Endothelial cell of umbilical vein (primary cell): Measurements from ENCODE around the gene NOX5. TPM values are rescaled to one million over a fixed set of nuclear protein-coding genes. Genes with fewer than 3 reads are reported as not detected.

ENCODE experiments used
- BruUV-seq: library from RNA; stranded (reverse); fragments of 400-500 nt; replicated peaks from 2 replicates; lab custom pipeline; 2021; lab: Mats Ljungman, UMichigan
- CTCF ChIA-PET: fragments of 300-600, 350-600 bp; sonication (Branson Sonifier 250); formaldehyde crosslinking; loops from one replicate; lab custom pipeline; 2021; ENCODE audit warnings: antibody characterized with exemption, inconsistent platforms; lab: Charles Lee
- POLR2A ChIA-PET: fragments of 300-600, 350-600 bp; sonication (Branson Sonifier 250); formaldehyde crosslinking; loops from one replicate; lab custom pipeline; 2021; ENCODE audit warnings: antibody characterized with exemption, inconsistent platforms; lab: Charles Lee
- DNase-seq: peaks from one replicate; pipeline ENCODE4 v3.0.0-alpha.2; 2011; ENCODE audit warnings: low read depth, low spot score
- FAIRE-seq: peaks from 2 replicates; lab custom pipeline; 2011; peaks lifted over from hg19 to GRCh38; lab: Jason Lieb, UNC
- H2AFZ ChIP-seq: 2 replicates; pipeline ENCODE4 v1.6.0; 2012; ENCODE audit warnings: low read depth, low read length, control low read depth, inconsistent platforms
- H3K27ac ChIP-seq: 2 replicates; pipeline ENCODE4 v1.5.1; 2011; ENCODE audit warnings: low read depth, mild to moderate bottlenecking, control low read depth, low read length, moderate library complexity; ENCODE audit not compliant: insufficient read depth
- H3K27me3 ChIP-seq, 2 experiments: 2 replicates each; pipeline versions ENCODE4 v1.6.0 to v1.6.1; 2011; ENCODE audit warnings: low read length in 2 of 2, mixed read lengths in 1 of 2; ENCODE audit not compliant: control insufficient read depth in 2 of 2, insufficient read depth in 2 of 2
- H3K36me3 ChIP-seq, 2 experiments: 2 replicates in 1 of 2; 3 replicates in 1 of 2; pipeline ENCODE4 v1.5.1; 2011; ENCODE audit warnings: low read length in 2 of 2, mild to moderate bottlenecking in 1 of 2, moderate library complexity in 1 of 2; ENCODE audit not compliant: control insufficient read depth in 2 of 2, insufficient read depth in 2 of 2; ENCODE audit errors: extremely low read depth in 1 of 2
- H3K4me1 ChIP-seq: 3 replicates; pipeline ENCODE4 v1.5.1; 2011; ENCODE audit warnings: mild to moderate bottlenecking, low read length; ENCODE audit not compliant: control insufficient read depth, insufficient read depth; ENCODE audit errors: extremely low read depth
- H3K4me2 ChIP-seq: 2 replicates; pipeline ENCODE4 v1.6.1; 2011; ENCODE audit warnings: low read length, control low read depth, mixed read lengths; ENCODE audit not compliant: insufficient read depth
- H3K4me3 ChIP-seq, 3 experiments: fragments of 200-600 bp in 1 of 3; sonication (generic), shearing (Covaris generic) in 1 of 3; replicated peaks in 1 of 3; 2 replicates each; pipeline ENCODE4 v1.5.1; 2011 to 2016; ENCODE audit warnings: control low read depth in 3 of 3, low read length in 3 of 3, mild to moderate bottlenecking in 2 of 3, inconsistent platforms in 1 of 3, low read depth in 1 of 3, moderate library complexity in 1 of 3; ENCODE audit not compliant: insufficient read depth in 1 of 3
- H3K79me2 ChIP-seq: 2 replicates; pipeline ENCODE4 v1.6.0; 2012; ENCODE audit warnings: low read length, inconsistent platforms; ENCODE audit not compliant: control insufficient read depth, insufficient read depth
- H3K9ac ChIP-seq: replicated peaks from 2 replicates; pipeline ENCODE3; 2011; ENCODE audit warnings: low read length, control low read depth; ENCODE audit not compliant: insufficient read depth; ENCODE audit errors: extremely low read depth
- H3K9me1 ChIP-seq: replicated peaks from 3 replicates; pipeline ENCODE4 v1.6.0; 2011; ENCODE audit warnings: mild to moderate bottlenecking, low read length; ENCODE audit not compliant: control insufficient read depth, insufficient read depth; ENCODE audit errors: extremely low read depth
- H3K9me3 ChIP-seq: replicated peaks from 2 replicates; pipeline ENCODE4 v1.5.1; 2012; ENCODE audit warnings: low read length, inconsistent platforms; ENCODE audit not compliant: control insufficient read depth, insufficient read depth
- H4K20me1 ChIP-seq: replicated peaks from 2 replicates; pipeline ENCODE3; 2011; ENCODE audit warnings: mild to moderate bottlenecking, low read length; ENCODE audit not compliant: control insufficient read depth, insufficient read depth; ENCODE audit errors: extremely low read depth
- CTCF ChIP-seq, 2 donors: IDR thresholded peaks; 1 replicate in 1 of 2; 2 replicates in 1 of 2; pipeline ENCODE4 v1.5.1; 2011; ENCODE audit warnings: low read length in 2 of 2, mild to moderate bottlenecking in 2 of 2, moderate library complexity in 2 of 2, control low read depth in 1 of 2, inconsistent platforms in 1 of 2, low read depth in 1 of 2; ENCODE audit not compliant: insufficient read depth in 1 of 2; ENCODE audit errors: extremely low read depth in 1 of 2
- EZH2 ChIP-seq: IDR thresholded peaks from 2 replicates; pipeline ENCODE4 v1.6.1; 2012; ENCODE audit warnings: borderline replicate concordance, low read depth, mild to moderate bottlenecking, moderate library complexity, low read length, inconsistent platforms; ENCODE audit not compliant: severe bottlenecking
- FOS ChIP-seq: IDR thresholded peaks from 2 replicates; pipeline ENCODE4 v1.6.1; 2011; ENCODE audit warnings: mild to moderate bottlenecking, low read length, moderate library complexity, borderline replicate concordance; ENCODE audit not compliant: insufficient read depth
- GATA2 ChIP-seq: IDR thresholded peaks from 2 replicates; pipeline ENCODE4 v1.7.0; 2011; ENCODE audit warnings: low read depth, mild to moderate bottlenecking, moderate library complexity, mixed read lengths, low read length; ENCODE audit not compliant: insufficient read length, insufficient read depth
- JUN ChIP-seq: IDR thresholded peaks from 2 replicates; pipeline ENCODE4 v1.6.1; 2011; ENCODE audit warnings: borderline replicate concordance, low read depth; ENCODE audit not compliant: insufficient read length, insufficient read depth
- MAX ChIP-seq: IDR thresholded peaks from 2 replicates; pipeline ENCODE4 v1.6.1; 2011; ENCODE audit not compliant: insufficient read depth, insufficient read length
- MYC ChIP-seq: IDR thresholded peaks from one replicate; pipeline ENCODE4 v1.6.1; 2011; ENCODE audit warnings: mild to moderate bottlenecking, low read depth, low read length
- POLR2AphosphoS5 ChIP-seq: IDR thresholded peaks from 2 replicates; pipeline ENCODE4 v1.6.1; 2012; ENCODE audit warnings: low read depth, mild to moderate bottlenecking, control low read depth, low read length, moderate library complexity; ENCODE audit not compliant: insufficient read depth
- dilution Hi-C: fragments of 300-500 bp; cut with MboI; formaldehyde crosslinking; loops from one replicate; pipeline ENCODE4 v1.15.0; 2019; ENCODE audit warnings: low sequenced_read_pairs; ENCODE audit not compliant: extremely low pct_ligation_motif_present
- intact Hi-C: fragments of 100-400 bp; cut with micrococcal nuclease; formaldehyde crosslinking; loops from one replicate; pipeline ENCODE4 v1.10.0; 2022
- polyA plus RNA-seq, 4 experiments: library from polyadenylated mRNA; depleted of rRNA in 3 of 4; stranded (reverse) in 3 of 4; unstranded in 1 of 4; fragments of >200 nt; gene quantifications; 2 replicates each; pipeline versions ENCODE4 v1.2.1 to v1.2.3, GENCODE V29; 2011 to 2012; ENCODE audit warnings: missing spikeins in 1 of 4
- total RNA-seq: library from RNA; stranded (reverse); gene quantifications from 2 replicates; pipeline ENCODE4 v1.2.3, GENCODE V29; 2021

Gene NOX5
- total and polyA plus RNA-seq, 2 donors (not counting 3 experiments of a cell fraction or from before 2014, with no cell fraction given), result 0.08 TPM; not detected in 1

- CTCF ChIA-PET, result interaction anchor here (2.0 kb wide), 1 partner anchor 52 kb away, joined by 9 read pairs; no protein-coding TSS in a partner anchor
- Histone ChIP-seq H3K79me2 (no peaks in the 10 kb centered on the region), H3K4me3 (no peak overlapping the region), H3K9me3 (no peaks in the 10 kb centered on the region), H3K36me3 (no peaks in the 10 kb centered on the region), H3K4me1 (no peaks in the 10 kb centered on the region), H2AFZ (no peak overlapping the region), H4K20me1 (no peaks in the 10 kb centered on the region), H3K9me1 (no peaks in the 10 kb centered on the region), H3K27ac (no peak overlapping the region), H3K9ac (no peak overlapping the region), H3K27me3 (peaks cover 0 to 4% of the 10 kb centered on the region in 2 experiments), H3K4me2 (no peak overlapping the region)
- DNase-seq (no peak), FAIRE-seq (no peak)
- BruUV-seq, result no TSS peak
- TF ChIP-seq EZH2 (no peak), GATA2 (no peak), CTCF (IDR thresholded peaks at IDR 0.05; ENCODE audit: extremely low read depth in 1 of 2, insufficient read depth in 1 of 2, low read depth in 1 of 2, low read length in 2 of 2) (no peak), POLR2AphosphoS5 (no peak)
- POLR2A ChIA-PET, result no interaction called here
- dilution Hi-C loops, result no loop called here
- intact Hi-C loops, result no loop called here
Measured at GRCh38 chr15:68979816-68980215, 34.7 kb upstream of the NOX5 start.

GRCh38 chr15:68980786-68981185 lies 33.7 kb upstream of the NOX5 start:
- Histone ChIP-seq H3K4me2 (no peak overlapping the region), H4K20me1 (no peaks in the 10 kb centered on the region), H2AFZ (no peak overlapping the region), H3K27me3 (peaks cover 0 to 4% of the 10 kb centered on the region in 2 experiments), H3K9ac (no peak overlapping the region), H3K9me3 (no peaks in the 10 kb centered on the region), H3K9me1 (no peaks in the 10 kb centered on the region), H3K4me1 (no peaks in the 10 kb centered on the region), H3K79me2 (no peaks in the 10 kb centered on the region), H3K36me3 (no peaks in the 10 kb centered on the region), H3K4me3 (no peak overlapping the region), H3K27ac (no peak overlapping the region)
- TF ChIP-seq CTCF (IDR thresholded peaks at IDR 0.05; ENCODE audit: extremely low read depth in 1 of 2, insufficient read depth in 1 of 2, low read depth in 1 of 2, low read length in 2 of 2) (no peak), GATA2 (no peak), MAX (no peak), FOS (no peak), JUN (no peak), MYC (no peak)
- dilution Hi-C loops (no loop called here), intact Hi-C loops (no loop called here)
- ChIA-PET POLR2A (no interaction called here), CTCF (interaction anchor here (2.0 kb wide), 1 partner anchor 51 kb away, joined by 9 read pairs; no protein-coding TSS in a partner anchor)
- DNase-seq (no peak), FAIRE-seq (no peak)
- no TSS peak for BruUV-seq
